AML-193 (cell line): Measurements from ENCODE around the gene TRIP10.
"Not testable (repeated sequence)": the region's sequence is repeated elsewhere in the genome, so short reads cannot be mapped to it uniquely, and the experiment has no call there.

Experiments
- DNase-seq, 2 experiments: peaks; one replicate each; lab custom pipeline; 2025; lab: John Stamatoyannopoulos, UW

TRIP10 gene

GRCh38 chr19:6768236-6768785 lies 28.8 kb downstream of the TRIP10 start:
- no peak for DNase-seq

- DNase-seq, result peak; percentile 12 to 18
Observed at GRCh38 chr19:6769006-6769619, 29.6 kb downstream of the TRIP10 start.

GRCh38 chr19:6771648-6772027 lies 32.2 kb downstream of the TRIP10 start:
- DNase-seq, result not testable (repeated sequence)

GRCh38 chr19:6772028-6772865 lies 32.8 kb downstream of the TRIP10 start, which contains the start of gene VAV1:
Gene VAV1 (plus strand): TSS chr19:6772708. CDS start chr19:6772808, 100 bp downstream.
- DNase-seq, result peak; percentile 89 to 92

- no peak for DNase-seq
Observed at GRCh38 chr19:6772866-6773322, 33.4 kb downstream of the TRIP10 start.

GRCh38 chr19:6773323-6773931 lies 33.9 kb downstream of the TRIP10 start:
- DNase-seq, result peak; percentile 57 to 65

- peak; percentile 79 to 88 for DNase-seq
Observed at GRCh38 chr19:6774821-6775707, 35.6 kb downstream of the TRIP10 start.

GRCh38 chr19:6776045-6776444 lies 36.6 kb downstream of the TRIP10 start:
- not testable (repeated sequence) for DNase-seq

GRCh38 chr19:6776999-6777398 lies 37.5 kb downstream of the TRIP10 start:
- no peak for DNase-seq

- DNase-seq, result no peak
Observed at GRCh38 chr19:6777434-6777833, 38.0 kb downstream of the TRIP10 start.

- no peak for DNase-seq
Observed at GRCh38 chr19:6778386-6778785, 38.9 kb downstream of the TRIP10 start.

GRCh38 chr19:6779206-6779605 lies 39.7 kb downstream of the TRIP10 start:
- no peak for DNase-seq

- DNase-seq, result no peak
Observed at GRCh38 chr19:6787393-6787792, 47.9 kb downstream of the TRIP10 start.

GRCh38 chr19:6788896-6789295 lies 49.4 kb downstream of the TRIP10 start:
- DNase-seq, result no peak

- no peak for DNase-seq
Observed at GRCh38 chr19:6790194-6791128, 51.0 kb downstream of the TRIP10 start.

- no peak for DNase-seq
Observed at GRCh38 chr19:6791237-6791636, 51.8 kb downstream of the TRIP10 start.

- no peak for DNase-seq
Observed at GRCh38 chr19:6793411-6793810, 53.9 kb downstream of the TRIP10 start.

- no peak for DNase-seq
Observed at GRCh38 chr19:6793973-6794372, 54.5 kb downstream of the TRIP10 start.

- no peak for DNase-seq
Observed at GRCh38 chr19:6794686-6795431, 55.4 kb downstream of the TRIP10 start.

GRCh38 chr19:6796278-6796677 lies 56.8 kb downstream of the TRIP10 start:
- DNase-seq, result no peak
